Endothelial cell of umbilical vein (primary cell): ENCODE measurements around the gene ETAA1. TPM values are rescaled to one million over a fixed set of nuclear protein-coding genes. Genes with fewer than 3 reads are reported as not detected.

ENCODE experiments used
- BruUV-seq: library from RNA; stranded (reverse); fragments of 400-500 nt; replicated peaks from 2 replicates; lab custom pipeline; 2021; lab: Mats Ljungman, UMichigan
- CTCF ChIA-PET: fragments of 300-600, 350-600 bp; sonication (Branson Sonifier 250); formaldehyde crosslinking; loops from one replicate; lab custom pipeline; 2021; ENCODE audit warnings: antibody characterized with exemption, inconsistent platforms; lab: Charles Lee
- POLR2A ChIA-PET: fragments of 300-600, 350-600 bp; sonication (Branson Sonifier 250); formaldehyde crosslinking; loops from one replicate; lab custom pipeline; 2021; ENCODE audit warnings: antibody characterized with exemption, inconsistent platforms; lab: Charles Lee
- DNase-seq: peaks from one replicate; pipeline ENCODE4 v3.0.0-alpha.2; 2011; ENCODE audit warnings: low read depth, low spot score
- FAIRE-seq: peaks from 2 replicates; lab custom pipeline; 2011; peaks lifted over from hg19 to GRCh38; lab: Jason Lieb, UNC
- H2AFZ ChIP-seq: 2 replicates; pipeline ENCODE4 v1.6.0; 2012; ENCODE audit warnings: low read depth, low read length, control low read depth, inconsistent platforms
- H3K27ac ChIP-seq: 2 replicates; pipeline ENCODE4 v1.5.1; 2011; ENCODE audit warnings: low read depth, mild to moderate bottlenecking, control low read depth, low read length, moderate library complexity; ENCODE audit not compliant: insufficient read depth
- H3K27me3 ChIP-seq, 2 experiments: 2 replicates each; pipeline versions ENCODE4 v1.6.0 to v1.6.1; 2011; ENCODE audit warnings: low read length in 2 of 2, mixed read lengths in 1 of 2; ENCODE audit not compliant: control insufficient read depth in 2 of 2, insufficient read depth in 2 of 2
- H3K36me3 ChIP-seq, 2 experiments: 2 replicates in 1 of 2; 3 replicates in 1 of 2; pipeline ENCODE4 v1.5.1; 2011; ENCODE audit warnings: low read length in 2 of 2, mild to moderate bottlenecking in 1 of 2, moderate library complexity in 1 of 2; ENCODE audit not compliant: control insufficient read depth in 2 of 2, insufficient read depth in 2 of 2; ENCODE audit errors: extremely low read depth in 1 of 2
- H3K4me1 ChIP-seq: 3 replicates; pipeline ENCODE4 v1.5.1; 2011; ENCODE audit warnings: mild to moderate bottlenecking, low read length; ENCODE audit not compliant: control insufficient read depth, insufficient read depth; ENCODE audit errors: extremely low read depth
- H3K4me2 ChIP-seq: 2 replicates; pipeline ENCODE4 v1.6.1; 2011; ENCODE audit warnings: low read length, control low read depth, mixed read lengths; ENCODE audit not compliant: insufficient read depth
- H3K4me3 ChIP-seq, 3 experiments: fragments of 200-600 bp in 1 of 3; sonication (generic), shearing (Covaris generic) in 1 of 3; replicated peaks in 1 of 3; 2 replicates each; pipeline ENCODE4 v1.5.1; 2011 to 2016; ENCODE audit warnings: control low read depth in 3 of 3, low read length in 3 of 3, mild to moderate bottlenecking in 2 of 3, inconsistent platforms in 1 of 3, low read depth in 1 of 3, moderate library complexity in 1 of 3; ENCODE audit not compliant: insufficient read depth in 1 of 3
- H3K79me2 ChIP-seq: 2 replicates; pipeline ENCODE4 v1.6.0; 2012; ENCODE audit warnings: low read length, inconsistent platforms; ENCODE audit not compliant: control insufficient read depth, insufficient read depth
- H3K9ac ChIP-seq: replicated peaks from 2 replicates; pipeline ENCODE3; 2011; ENCODE audit warnings: low read length, control low read depth; ENCODE audit not compliant: insufficient read depth; ENCODE audit errors: extremely low read depth
- H3K9me1 ChIP-seq: replicated peaks from 3 replicates; pipeline ENCODE4 v1.6.0; 2011; ENCODE audit warnings: mild to moderate bottlenecking, low read length; ENCODE audit not compliant: control insufficient read depth, insufficient read depth; ENCODE audit errors: extremely low read depth
- H3K9me3 ChIP-seq: replicated peaks from 2 replicates; pipeline ENCODE4 v1.5.1; 2012; ENCODE audit warnings: low read length, inconsistent platforms; ENCODE audit not compliant: control insufficient read depth, insufficient read depth
- H4K20me1 ChIP-seq: replicated peaks from 2 replicates; pipeline ENCODE3; 2011; ENCODE audit warnings: mild to moderate bottlenecking, low read length; ENCODE audit not compliant: control insufficient read depth, insufficient read depth; ENCODE audit errors: extremely low read depth
- EZH2 ChIP-seq: IDR thresholded peaks from 2 replicates; pipeline ENCODE4 v1.6.1; 2012; ENCODE audit warnings: borderline replicate concordance, low read depth, mild to moderate bottlenecking, moderate library complexity, low read length, inconsistent platforms; ENCODE audit not compliant: severe bottlenecking
- FOS ChIP-seq: IDR thresholded peaks from 2 replicates; pipeline ENCODE4 v1.6.1; 2011; ENCODE audit warnings: mild to moderate bottlenecking, low read length, moderate library complexity, borderline replicate concordance; ENCODE audit not compliant: insufficient read depth
- GATA2 ChIP-seq: IDR thresholded peaks from 2 replicates; pipeline ENCODE4 v1.7.0; 2011; ENCODE audit warnings: low read depth, mild to moderate bottlenecking, moderate library complexity, mixed read lengths, low read length; ENCODE audit not compliant: insufficient read length, insufficient read depth
- JUN ChIP-seq: IDR thresholded peaks from 2 replicates; pipeline ENCODE4 v1.6.1; 2011; ENCODE audit warnings: borderline replicate concordance, low read depth; ENCODE audit not compliant: insufficient read length, insufficient read depth
- MYC ChIP-seq: IDR thresholded peaks from one replicate; pipeline ENCODE4 v1.6.1; 2011; ENCODE audit warnings: mild to moderate bottlenecking, low read depth, low read length
- POLR2A ChIP-seq: IDR thresholded peaks from 2 replicates; pipeline ENCODE4 v1.6.1; 2012; ENCODE audit warnings: low read depth, mild to moderate bottlenecking, control low read depth, low read length
- POLR2AphosphoS5 ChIP-seq: IDR thresholded peaks from 2 replicates; pipeline ENCODE4 v1.6.1; 2012; ENCODE audit warnings: low read depth, mild to moderate bottlenecking, control low read depth, low read length, moderate library complexity; ENCODE audit not compliant: insufficient read depth
- dilution Hi-C: fragments of 300-500 bp; cut with MboI; formaldehyde crosslinking; loops from one replicate; pipeline ENCODE4 v1.15.0; 2019; ENCODE audit warnings: low sequenced_read_pairs; ENCODE audit not compliant: extremely low pct_ligation_motif_present
- intact Hi-C: fragments of 100-400 bp; cut with micrococcal nuclease; formaldehyde crosslinking; loops from one replicate; pipeline ENCODE4 v1.10.0; 2022
- polyA plus RNA-seq, 4 experiments: library from polyadenylated mRNA; depleted of rRNA in 3 of 4; stranded (reverse) in 3 of 4; unstranded in 1 of 4; fragments of >200 nt; gene quantifications; 2 replicates each; pipeline versions ENCODE4 v1.2.1 to v1.2.3, GENCODE V29; 2011 to 2012; ENCODE audit warnings: missing spikeins in 1 of 4
- total RNA-seq: library from RNA; stranded (reverse); gene quantifications from 2 replicates; pipeline ENCODE4 v1.2.3, GENCODE V29; 2021
- TF ChIP-seq, protein P1 (sequence below): IDR thresholded peaks from 2 replicates; pipeline ENCODE4 v1.6.1; 2011; ENCODE audit not compliant: insufficient read depth, insufficient read length
- TF ChIP-seq, protein P2 (sequence below), 2 donors: IDR thresholded peaks; 1 replicate in 1 of 2; 2 replicates in 1 of 2; pipeline ENCODE4 v1.5.1; 2011; ENCODE audit warnings: low read length in 2 of 2, mild to moderate bottlenecking in 2 of 2, moderate library complexity in 2 of 2, control low read depth in 1 of 2, inconsistent platforms in 1 of 2, low read depth in 1 of 2; ENCODE audit not compliant: insufficient read depth in 1 of 2; ENCODE audit errors: extremely low read depth in 1 of 2

The ETAA1 gene
- total and polyA plus RNA-seq, 2 donors (not counting 3 experiments of a cell fraction or from before 2014, with no cell fraction given) = 4.9 to 15.9 TPM

DNA sequence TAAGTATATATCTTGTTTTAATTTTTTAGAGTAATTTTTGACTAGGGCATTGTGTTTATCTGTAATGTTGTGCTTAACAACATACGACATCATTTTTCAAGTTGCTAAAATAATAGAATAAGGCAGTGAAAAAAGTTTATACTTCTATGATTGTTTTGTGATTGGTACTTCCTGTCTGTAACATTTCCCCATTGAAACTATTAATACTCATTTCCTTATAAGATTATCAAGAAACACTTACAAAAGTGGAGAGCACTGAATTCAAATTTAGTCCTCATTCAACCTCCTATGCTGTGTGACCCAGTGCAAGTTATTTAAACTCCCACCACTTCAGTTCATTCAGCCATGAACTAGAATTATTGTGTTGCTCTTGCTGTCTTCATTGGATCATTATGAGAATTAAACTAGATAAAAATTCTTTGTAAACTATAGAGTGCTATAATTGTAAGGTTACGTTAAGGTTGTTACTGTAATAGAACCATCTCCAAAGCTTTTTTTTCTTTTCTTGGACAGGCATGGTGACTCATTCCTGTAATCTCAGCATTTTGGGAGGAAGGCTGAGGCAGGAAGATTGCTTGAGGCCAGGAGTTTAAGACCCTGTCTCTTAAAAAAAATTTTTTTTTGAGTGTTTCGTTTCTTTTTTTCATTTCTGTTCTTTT, 2.8 kb downstream of the ETAA1 start:
- no TSS peak for BruUV-seq
- dilution Hi-C loops = no loop called here
- no peaks in the 10 kb centered on the region for H3K27me3 ChIP-seq
- H3K9ac ChIP-seq = peak overlapping the region; percentile 85
- TF ChIP-seq EZH2 (no peak), GATA2 (peak; percentile 44), POLR2A (no peak), JUN (peak; percentile 63), MYC (no peak), POLR2AphosphoS5 (no peak), FOS (peak; percentile 90)
- TF ChIP-seq, protein P1, sequence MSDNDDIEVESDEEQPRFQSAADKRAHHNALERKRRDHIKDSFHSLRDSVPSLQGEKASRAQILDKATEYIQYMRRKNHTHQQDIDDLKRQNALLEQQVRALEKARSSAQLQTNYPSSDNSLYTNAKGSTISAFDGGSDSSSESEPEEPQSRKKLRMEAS = no peak
- TF ChIP-seq, protein P2, sequence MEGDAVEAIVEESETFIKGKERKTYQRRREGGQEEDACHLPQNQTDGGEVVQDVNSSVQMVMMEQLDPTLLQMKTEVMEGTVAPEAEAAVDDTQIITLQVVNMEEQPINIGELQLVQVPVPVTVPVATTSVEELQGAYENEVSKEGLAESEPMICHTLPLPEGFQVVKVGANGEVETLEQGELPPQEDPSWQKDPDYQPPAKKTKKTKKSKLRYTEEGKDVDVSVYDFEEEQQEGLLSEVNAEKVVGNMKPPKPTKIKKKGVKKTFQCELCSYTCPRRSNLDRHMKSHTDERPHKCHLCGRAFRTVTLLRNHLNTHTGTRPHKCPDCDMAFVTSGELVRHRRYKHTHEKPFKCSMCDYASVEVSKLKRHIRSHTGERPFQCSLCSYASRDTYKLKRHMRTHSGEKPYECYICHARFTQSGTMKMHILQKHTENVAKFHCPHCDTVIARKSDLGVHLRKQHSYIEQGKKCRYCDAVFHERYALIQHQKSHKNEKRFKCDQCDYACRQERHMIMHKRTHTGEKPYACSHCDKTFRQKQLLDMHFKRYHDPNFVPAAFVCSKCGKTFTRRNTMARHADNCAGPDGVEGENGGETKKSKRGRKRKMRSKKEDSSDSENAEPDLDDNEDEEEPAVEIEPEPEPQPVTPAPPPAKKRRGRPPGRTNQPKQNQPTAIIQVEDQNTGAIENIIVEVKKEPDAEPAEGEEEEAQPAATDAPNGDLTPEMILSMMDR (IDR thresholded peaks at IDR 0.05; ENCODE audit: extremely low read depth in 1 of 2, insufficient read depth in 1 of 2, low read depth in 1 of 2, low read length in 2 of 2) = no peak
- H4K20me1 ChIP-seq = no peaks in the 10 kb centered on the region
- H3K27ac ChIP-seq = peak overlapping the region; percentile 83
- intact Hi-C loops = loop anchor here (1.0 to 5.0 kb wide), 8 partner anchors 102 to 823 kb away; no protein-coding TSS in a partner anchor
- peaks cover 50% of the 10 kb centered on the region for H3K4me1 ChIP-seq
- no peaks in the 10 kb centered on the region for H3K9me3 ChIP-seq
- DNase-seq = peak; percentile 77
- H3K4me2 ChIP-seq = peak overlapping the region; percentile 97
- no peaks in the 10 kb centered on the region for H3K9me1 ChIP-seq
- peak overlapping the region in 1 of 3 experiments; percentile 14 for H3K4me3 ChIP-seq
- ChIA-PET CTCF (interaction anchor here (1.5 to 2.4 kb wide), 5 partner anchors 9 to 631 kb away, joined by 4 to 18 read pairs (median 7); no protein-coding TSS in a partner anchor), POLR2A (interaction anchor here (1.3 kb wide), 1 partner anchor 12 kb away, joined by 4 read pairs; no protein-coding TSS in a partner anchor)
- H3K36me3 ChIP-seq = peaks cover 3 to 21% of the 10 kb centered on the region in 2 experiments
- no peak for FAIRE-seq
- peaks cover 20% of the 10 kb centered on the region for H3K79me2 ChIP-seq
- no peak overlapping the region for H2AFZ ChIP-seq
